Naive B cell (primary cell): ENCODE results near the gene CPT1A. TPM values are rescaled to one million over a fixed set of nuclear protein-coding genes. Genes with fewer than 3 reads are reported as not detected.
"Not testable (repeated sequence)": the region's sequence is repeated elsewhere in the genome, so short reads cannot be mapped to it uniquely, and the experiment has no call there.

Experiments used
- ATAC-seq, 2 donors: fragments of 150-1000 bp; cut with Tn5 transposase; 2 replicates each; pipeline ENCODE4 v1.10.0; 2021; ENCODE audit warnings: low read depth in 2 of 2, mild to moderate bottlenecking in 2 of 2, moderate library complexity in 2 of 2
- DNase-seq: peaks from one replicate; pipeline ENCODE4 v3.0.0; 2022
- H3K27ac Mint-ChIP-seq, 6 donors: one replicate each; pipeline ENCODE4 v1.8.0; 2020 to 2022; ENCODE audit warnings: mild to moderate bottlenecking in 6 of 6, mixed read lengths in 6 of 6, moderate library complexity in 5 of 6, inconsistent platforms in 2 of 6
- H3K27me3 Mint-ChIP-seq, 3 donors: one replicate each; pipeline ENCODE4 v1.8.0; 2021 to 2022; ENCODE audit warnings: mixed read lengths in 3 of 3, mild to moderate bottlenecking in 1 of 3
- H3K36me3 Mint-ChIP-seq, 2 donors: one replicate each; pipeline ENCODE4 v1.8.0; 2020 to 2022; ENCODE audit warnings: mixed read lengths in 2 of 2, inconsistent platforms in 1 of 2, mild to moderate bottlenecking in 1 of 2
- H3K4me1 Mint-ChIP-seq, 3 donors: one replicate each; pipeline ENCODE4 v1.8.0; 2020 to 2022; ENCODE audit warnings: mixed read lengths in 3 of 3, inconsistent platforms in 1 of 3, mild to moderate bottlenecking in 1 of 3, moderate library complexity in 1 of 3
- H3K4me3 Mint-ChIP-seq, 8 donors: one replicate each; pipeline ENCODE4 v1.8.0; 2020 to 2022; ENCODE audit warnings: mild to moderate bottlenecking in 8 of 8, mixed read lengths in 8 of 8, moderate library complexity in 8 of 8, inconsistent platforms in 2 of 8
- H3K9me3 Mint-ChIP-seq, 7 donors: one replicate each; pipeline ENCODE4 v1.8.0; 2020 to 2022; ENCODE audit warnings: mixed read lengths in 7 of 7, mild to moderate bottlenecking in 5 of 7, inconsistent platforms in 2 of 7, moderate library complexity in 1 of 7
- polyA plus RNA-seq, 6 donors: library from polyadenylated mRNA; unstranded; fragments of 300-500 nt; fragmentation: Illumina TruSeq; gene quantifications; one replicate each; pipeline ENCODE4 v1.2.3, GENCODE V29; 2021; ENCODE audit warnings: low read depth in 6 of 6

The CPT1A gene
- polyA plus RNA-seq, 6 donors from 2014 or later, result 0.73 to 13.9 (median 3.2) TPM

GRCh38 chr11:68863553-68864265, 22.0 kb upstream of the CPT1A start:
- Mint-ChIP-seq H3K36me3 (no peaks in the 10 kb centered on the region), H3K27me3 (peaks cover 3 to 8% (median 7%) of the 10 kb centered on the region in 3 donors), H3K4me1 (peaks cover 0 to 2% (median 0%) of the 10 kb centered on the region in 3 donors), H3K4me3 (no peak overlapping the region), H3K27ac (peak overlapping the region in 2 of 6 donors; percentile 18 to 70), H3K9me3 (peaks cover 0 to 6% (median 5%) of the 10 kb centered on the region in 7 donors)
- DNase-seq, result no peak
- no peak for ATAC-seq

- no peaks in the 10 kb centered on the region for H3K36me3 Mint-ChIP-seq
- DNase-seq (no peak), ATAC-seq (no peak)
- no peaks in the 10 kb centered on the region for H3K4me1 Mint-ChIP-seq
- no peaks in the 10 kb centered on the region for H3K27me3 Mint-ChIP-seq
- no peak overlapping the region for H3K27ac Mint-ChIP-seq
- H3K4me3 Mint-ChIP-seq, result no peak overlapping the region
- peaks cover 0 to 6% (median 5%) of the 10 kb centered on the region in 7 donors for H3K9me3 Mint-ChIP-seq
Measured at GRCh38 chr11:68862421-68862820, 20.7 kb upstream of the CPT1A start.

DNA sequence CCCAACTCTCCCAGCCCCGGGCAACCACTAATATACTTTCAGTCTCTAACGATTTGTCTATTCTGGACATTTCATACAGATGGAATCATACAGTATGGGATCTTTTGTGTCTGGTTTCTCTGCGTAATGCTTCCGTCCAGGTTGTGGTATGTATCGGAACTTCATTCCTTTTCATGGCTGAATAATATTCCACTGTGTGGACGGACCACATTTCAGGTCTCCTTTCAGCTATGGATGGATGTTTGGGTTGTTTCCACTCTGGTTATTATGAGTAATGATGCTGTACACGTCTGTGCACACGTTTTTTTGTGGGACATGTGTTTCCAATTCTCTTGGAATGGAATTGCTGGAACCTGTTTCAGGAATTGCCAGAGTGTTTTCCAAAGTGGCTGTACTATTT, 17.4 kb upstream of the CPT1A start:
- no peak overlapping the region for H3K4me3 Mint-ChIP-seq
- peaks cover 3 to 8% (median 4%) of the 10 kb centered on the region in 3 donors for H3K27me3 Mint-ChIP-seq
- DNase-seq (no peak), ATAC-seq (no peak)
- no peak overlapping the region for H3K27ac Mint-ChIP-seq
- peaks cover 0 to 10% (median 0%) of the 10 kb centered on the region in 3 donors for H3K4me1 Mint-ChIP-seq
- peaks cover 0 to 6% (median 5%) of the 10 kb centered on the region in 7 donors for H3K9me3 Mint-ChIP-seq
- no peaks in the 10 kb centered on the region for H3K36me3 Mint-ChIP-seq

DNA sequence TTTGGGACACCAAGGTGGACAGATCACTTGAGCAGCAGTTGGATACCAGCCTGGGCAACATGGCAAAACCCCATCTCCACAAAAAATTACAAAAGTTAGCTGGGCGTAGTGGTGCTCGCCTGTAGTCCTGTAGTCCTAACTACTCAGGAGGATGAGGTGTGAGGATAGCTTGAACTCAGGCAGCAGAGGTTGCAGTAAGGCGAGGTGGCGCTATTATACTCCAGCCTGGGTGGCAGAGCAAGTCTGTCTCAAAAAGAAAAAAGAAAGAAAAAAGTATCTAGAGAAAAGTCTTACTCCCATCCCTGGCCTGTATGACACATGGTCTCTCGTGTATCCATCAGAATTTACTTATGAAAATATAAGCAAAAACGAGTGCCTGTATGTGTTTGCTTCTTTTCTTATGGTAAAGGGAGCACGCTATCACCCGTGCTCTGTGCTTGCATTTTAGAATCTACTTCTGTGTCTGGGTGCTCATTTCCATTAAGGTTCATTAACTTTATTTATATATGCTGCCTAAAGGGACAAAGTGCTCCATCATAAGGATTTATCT, 15.4 kb upstream of the CPT1A start:
- H3K27me3 Mint-ChIP-seq, result peaks cover 14 to 21% (median 18%) of the 10 kb centered on the region in 3 donors
- no peak for DNase-seq
- H3K27ac Mint-ChIP-seq, result no peak overlapping the region
- peak overlapping the region in 1 of 8 donors; percentile 51 for H3K4me3 Mint-ChIP-seq
- H3K9me3 Mint-ChIP-seq, result no peaks in the 10 kb centered on the region
- H3K4me1 Mint-ChIP-seq, result peaks cover 0 to 10% (median 0%) of the 10 kb centered on the region in 3 donors
- ATAC-seq, result no peak
- H3K36me3 Mint-ChIP-seq, result no peaks in the 10 kb centered on the region

GRCh38 chr11:68856425-68857030, 14.8 kb upstream of the CPT1A start:
- not testable (repeated sequence) for ATAC-seq, DNase-seq, H3K9me3 Mint-ChIP-seq, H3K27ac Mint-ChIP-seq, H3K36me3 Mint-ChIP-seq, H3K4me1 Mint-ChIP-seq
- Mint-ChIP-seq H3K4me3 (peak overlapping the region in 6 of 8 donors; percentile 24 to 79 (median 56)), H3K27me3 (peaks cover 14 to 21% (median 18%) of the 10 kb centered on the region in 3 donors)

- peaks cover 0 to 10% (median 0%) of the 10 kb centered on the region in 3 donors for H3K4me1 Mint-ChIP-seq
- peak overlapping the region; percentile 69 to 92 (median 82) for H3K4me3 Mint-ChIP-seq
- no peaks in the 10 kb centered on the region for H3K36me3 Mint-ChIP-seq
- peaks cover 14 to 21% (median 18%) of the 10 kb centered on the region in 3 donors for H3K27me3 Mint-ChIP-seq
- ATAC-seq (peak; percentile 75 to 83), DNase-seq (no peak)
- peak overlapping the region in 2 of 6 donors; percentile 6 to 81 for H3K27ac Mint-ChIP-seq
- H3K9me3 Mint-ChIP-seq, result no peaks in the 10 kb centered on the region
Measured at GRCh38 chr11:68855205-68855981, 13.7 kb upstream of the CPT1A start.

GRCh38 chr11:68854273-68854958, 12.7 kb upstream of the CPT1A start:
- peaks cover 0 to 10% (median 0%) of the 10 kb centered on the region in 3 donors for H3K4me1 Mint-ChIP-seq
- ATAC-seq (no peak), DNase-seq (no peak)
- no peaks in the 10 kb centered on the region for H3K36me3 Mint-ChIP-seq
- peak overlapping the region in 7 of 8 donors; percentile 43 to 90 (median 71) for H3K4me3 Mint-ChIP-seq
- no peak overlapping the region for H3K27ac Mint-ChIP-seq
- no peaks in the 10 kb centered on the region for H3K9me3 Mint-ChIP-seq
- H3K27me3 Mint-ChIP-seq, result peaks cover 14 to 21% (median 18%) of the 10 kb centered on the region in 3 donors

GRCh38 chr11:68852628-68853027, 10.9 kb upstream of the CPT1A start:
- H3K9me3 Mint-ChIP-seq, result no peaks in the 10 kb centered on the region
- peaks cover 14 to 21% (median 18%) of the 10 kb centered on the region in 3 donors for H3K27me3 Mint-ChIP-seq
- H3K4me1 Mint-ChIP-seq, result peaks cover 0 to 10% (median 0%) of the 10 kb centered on the region in 3 donors
- no peaks in the 10 kb centered on the region for H3K36me3 Mint-ChIP-seq
- no peak for DNase-seq
- H3K4me3 Mint-ChIP-seq, result no peak overlapping the region
- no peak for ATAC-seq
- H3K27ac Mint-ChIP-seq, result no peak overlapping the region

DNA sequence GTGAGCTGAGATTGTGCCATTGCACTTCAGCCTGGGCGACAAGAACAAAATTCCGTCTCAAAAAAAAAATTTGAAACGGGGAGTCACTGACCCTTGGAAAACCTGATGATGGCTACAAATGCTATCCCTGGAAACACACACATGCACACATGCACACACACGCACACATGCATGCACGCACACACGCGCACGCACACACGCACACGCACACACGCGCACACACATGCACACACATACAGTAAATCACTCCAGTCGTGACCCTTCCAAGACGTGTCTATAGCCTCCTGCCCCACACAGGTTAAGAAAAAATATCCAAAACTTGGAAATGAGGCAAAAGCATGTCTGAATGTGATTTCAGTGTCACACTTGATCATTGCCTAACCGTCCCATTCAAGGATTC, 6.7 kb upstream of the CPT1A start:
- Mint-ChIP-seq H3K27me3 (peaks cover 0 to 10% (median 8%) of the 10 kb centered on the region in 3 donors), H3K27ac (no peak overlapping the region), H3K4me3 (no peak overlapping the region), H3K9me3 (no peaks in the 10 kb centered on the region), H3K36me3 (no peaks in the 10 kb centered on the region), H3K4me1 (peaks cover 4 to 10% (median 8%) of the 10 kb centered on the region in 3 donors)
- no peak for DNase-seq
- no peak for ATAC-seq

GRCh38 chr11:68847395-68847794, 5.7 kb upstream of the CPT1A start:
- Mint-ChIP-seq H3K4me3 (peak overlapping the region in 1 of 8 donors; percentile 19), H3K4me1 (peaks cover 10 to 20% (median 16%) of the 10 kb centered on the region in 3 donors), H3K27me3 (peaks cover 0 to under 1% (median 0%) of the 10 kb centered on the region in 3 donors), H3K36me3 (no peaks in the 10 kb centered on the region), H3K27ac (peak overlapping the region in 2 of 6 donors; percentile 39 to 80), H3K9me3 (no peaks in the 10 kb centered on the region)
- DNase-seq (no peak), ATAC-seq (no peak)

- Mint-ChIP-seq H3K27me3 (no peaks in the 10 kb centered on the region), H3K4me1 (peaks cover 14 to 24% (median 20%) of the 10 kb centered on the region in 3 donors), H3K4me3 (peak overlapping the region in 6 of 8 donors; percentile 15 to 99 (median 49)), H3K27ac (no peak overlapping the region), H3K9me3 (no peaks in the 10 kb centered on the region), H3K36me3 (no peaks in the 10 kb centered on the region)
- DNase-seq (no peak), ATAC-seq (no peak)
Measured at GRCh38 chr11:68845351-68846002, 3.8 kb upstream of the CPT1A start.

- peaks cover 14 to 31% (median 27%) of the 10 kb centered on the region in 3 donors for H3K4me1 Mint-ChIP-seq
- DNase-seq (no peak), ATAC-seq (no peak)
- H3K27ac Mint-ChIP-seq, result no peak overlapping the region
- H3K9me3 Mint-ChIP-seq, result no peaks in the 10 kb centered on the region
- H3K4me3 Mint-ChIP-seq, result peak overlapping the region in 6 of 8 donors; percentile 29 to 99 (median 80)
- no peaks in the 10 kb centered on the region for H3K36me3 Mint-ChIP-seq
- H3K27me3 Mint-ChIP-seq, result no peaks in the 10 kb centered on the region
Measured at GRCh38 chr11:68844801-68845200, 3.1 kb upstream of the CPT1A start.
